ENCODE results near the gene MT1B. TPM values are rescaled to one million over a fixed set of nuclear protein-coding genes. Genes with fewer than 3 reads are reported as not detected.
A peak's percentile ranks its signal among the peaks of the same experiment; 100 is the strongest.
"Not testable (repeated sequence)": the region's sequence is repeated elsewhere in the genome, so short reads cannot be mapped to it uniquely, and the experiment has no call there.

MT1B gene
- total RNA-seq, 2 donors from 2014 or later, result not detected

DNA sequence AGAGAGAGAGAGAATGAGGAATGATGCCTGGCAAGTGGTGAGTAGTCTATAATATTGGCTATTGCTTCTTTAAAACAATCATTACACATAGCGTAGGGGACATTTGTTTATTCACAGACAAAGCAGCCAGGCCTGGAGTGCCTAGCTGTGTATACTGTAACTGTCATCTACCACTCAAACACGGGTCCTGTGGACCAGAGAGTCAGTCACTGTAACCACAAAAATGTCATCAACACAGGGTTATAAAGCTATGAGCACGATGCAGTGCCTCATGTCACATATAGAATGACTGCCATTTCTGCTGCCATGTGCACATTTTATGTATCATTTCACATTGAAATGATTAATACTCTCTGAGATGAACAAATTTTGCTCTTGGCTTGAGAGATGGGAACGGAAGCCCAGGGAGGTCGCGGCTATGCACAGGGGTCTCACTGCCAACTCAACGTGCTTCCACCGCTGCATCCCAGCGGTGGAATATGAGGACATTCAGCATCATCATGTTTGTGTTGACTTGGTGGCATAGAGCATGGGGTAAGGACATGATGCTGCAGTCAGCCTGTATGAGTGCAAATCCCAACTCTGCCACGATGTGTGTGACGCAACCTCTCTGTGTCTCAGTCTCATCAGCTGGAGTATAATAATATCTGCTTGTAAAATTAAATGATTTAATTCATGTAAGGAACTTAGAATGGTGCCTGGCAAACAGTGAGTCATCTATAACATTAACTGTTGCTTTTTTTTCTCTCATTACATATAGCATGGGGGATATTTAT is 21.3 kb downstream of the MT1B start:
- Histone ChIP-seq H3K27ac (no peak overlapping the region), H3K9me3 (no peaks in the 10 kb centered on the region), H3K4me3 (no peak overlapping the region), H3K27me3 (replicated peaks; ENCODE audit: insufficient read depth) (peaks cover 22% of the 10 kb centered on the region), H3K4me1 (ENCODE audit: control insufficient read depth in 1 of 2, low read depth in 2 of 2) (peaks cover 5 to 21% of the 10 kb centered on the region in 2 donors), H3K36me3 (no peaks in the 10 kb centered on the region)
- DNase-seq (ENCODE audit: low spot score) (no peak), ATAC-seq (ENCODE audit: insufficient number of reproducible peaks, low FRiP score, low read depth) (no peak)
- TF ChIP-seq, protein P1, sequence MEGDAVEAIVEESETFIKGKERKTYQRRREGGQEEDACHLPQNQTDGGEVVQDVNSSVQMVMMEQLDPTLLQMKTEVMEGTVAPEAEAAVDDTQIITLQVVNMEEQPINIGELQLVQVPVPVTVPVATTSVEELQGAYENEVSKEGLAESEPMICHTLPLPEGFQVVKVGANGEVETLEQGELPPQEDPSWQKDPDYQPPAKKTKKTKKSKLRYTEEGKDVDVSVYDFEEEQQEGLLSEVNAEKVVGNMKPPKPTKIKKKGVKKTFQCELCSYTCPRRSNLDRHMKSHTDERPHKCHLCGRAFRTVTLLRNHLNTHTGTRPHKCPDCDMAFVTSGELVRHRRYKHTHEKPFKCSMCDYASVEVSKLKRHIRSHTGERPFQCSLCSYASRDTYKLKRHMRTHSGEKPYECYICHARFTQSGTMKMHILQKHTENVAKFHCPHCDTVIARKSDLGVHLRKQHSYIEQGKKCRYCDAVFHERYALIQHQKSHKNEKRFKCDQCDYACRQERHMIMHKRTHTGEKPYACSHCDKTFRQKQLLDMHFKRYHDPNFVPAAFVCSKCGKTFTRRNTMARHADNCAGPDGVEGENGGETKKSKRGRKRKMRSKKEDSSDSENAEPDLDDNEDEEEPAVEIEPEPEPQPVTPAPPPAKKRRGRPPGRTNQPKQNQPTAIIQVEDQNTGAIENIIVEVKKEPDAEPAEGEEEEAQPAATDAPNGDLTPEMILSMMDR (IDR thresholded peaks at IDR 0.05), result no peak

DNA sequence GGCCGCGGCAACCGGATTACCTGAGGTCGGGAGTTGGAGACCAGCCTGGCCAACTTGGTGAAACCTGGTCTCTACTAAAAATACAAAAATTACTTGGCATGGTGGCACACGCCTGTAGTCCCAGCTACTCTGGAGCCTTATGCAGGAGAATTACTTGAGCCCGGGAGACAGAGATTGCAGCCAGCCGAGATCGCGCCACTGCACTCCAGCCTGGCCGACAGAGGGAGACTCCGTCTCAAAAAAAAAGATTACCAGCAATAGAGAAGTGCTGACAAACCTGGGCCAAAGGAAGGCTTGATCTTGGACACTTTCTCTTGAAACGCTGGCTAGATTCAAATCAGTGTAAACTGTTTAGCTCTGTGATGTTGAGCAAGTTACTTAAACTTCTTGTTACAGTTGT is 22.2 kb downstream of the MT1B start:
- ATAC-seq (ENCODE audit: insufficient number of reproducible peaks, low FRiP score, low read depth) (no peak), DNase-seq (ENCODE audit: low spot score) (no peak)
- TF ChIP-seq, protein P1 (IDR thresholded peaks at IDR 0.05), result peak; percentile 61

DNA sequence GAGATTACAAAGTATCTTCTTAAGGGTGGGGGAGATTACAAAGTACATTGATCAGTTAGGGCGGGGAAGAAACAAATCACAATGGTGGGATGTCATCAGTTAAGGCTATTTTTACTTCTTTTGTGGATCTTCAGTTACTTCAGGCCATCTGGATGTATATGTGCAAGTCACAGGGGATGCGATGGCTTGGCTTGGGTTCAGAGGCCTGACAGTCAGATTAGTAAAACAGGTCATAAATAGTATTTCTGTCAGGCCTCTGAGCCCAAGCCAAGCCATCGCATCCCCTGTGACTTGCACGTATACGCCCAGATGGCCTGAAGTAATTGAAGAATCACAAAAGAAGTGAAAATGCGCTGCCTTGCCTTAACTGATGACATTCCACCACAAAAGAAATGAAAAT is 22.9 kb downstream of the MT1B start:
- peaks cover 15% of the 10 kb centered on the region for H3K27me3 ChIP-seq (replicated peaks; ENCODE audit: insufficient read depth)
- ATAC-seq (ENCODE audit: insufficient number of reproducible peaks, low FRiP score, low read depth), result not testable (repeated sequence)

More for the DNA sequence above, 22.2 kb downstream of the MT1B start:
- H3K4me3 ChIP-seq, result no peak overlapping the region
- H3K27ac ChIP-seq, result no peak overlapping the region
- peaks cover 4 to 17% of the 10 kb centered on the region in 2 donors for H3K4me1 ChIP-seq (ENCODE audit: control insufficient read depth in 1 of 2, low read depth in 2 of 2)
- no peaks in the 10 kb centered on the region for H3K36me3 ChIP-seq
- no peaks in the 10 kb centered on the region for H3K9me3 ChIP-seq
- peaks cover 16% of the 10 kb centered on the region for H3K27me3 ChIP-seq (replicated peaks; ENCODE audit: insufficient read depth)

DNA sequence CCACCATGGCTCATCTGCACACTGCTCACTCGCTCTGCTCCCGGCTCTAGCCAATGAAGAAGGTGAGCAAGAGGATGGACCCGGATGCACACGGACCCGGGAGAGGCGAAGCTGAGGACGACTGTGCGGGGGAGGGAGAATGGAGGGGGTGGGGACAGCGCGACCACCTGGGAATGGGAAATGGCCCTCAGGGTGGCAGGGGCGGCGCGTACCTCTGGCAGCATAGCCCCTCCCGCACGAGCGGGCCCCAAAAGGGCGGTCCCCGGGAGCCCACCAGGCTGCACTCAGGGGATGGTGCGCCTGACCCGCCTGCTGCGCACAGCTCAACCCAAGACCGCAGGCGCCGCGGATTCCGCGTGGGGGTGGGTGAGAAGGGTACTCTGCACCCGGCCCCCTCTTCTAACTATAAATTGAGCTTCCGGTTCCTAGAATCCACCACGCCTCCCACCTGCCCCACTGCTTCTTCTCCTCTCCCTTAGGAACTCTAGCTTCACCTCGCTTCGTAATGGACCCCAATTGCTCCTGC is 24.1 kb downstream of the MT1B start:
- peaks cover 4 to 8% of the 10 kb centered on the region in 2 donors for H3K4me1 ChIP-seq (ENCODE audit: control insufficient read depth in 1 of 2, low read depth in 2 of 2)
- H3K36me3 ChIP-seq, result no peaks in the 10 kb centered on the region
- H3K4me3 ChIP-seq, result peak overlapping the region; percentile 59
- H3K9me3 ChIP-seq, result no peaks in the 10 kb centered on the region
- ATAC-seq (ENCODE audit: insufficient number of reproducible peaks, low FRiP score, low read depth) (no peak), DNase-seq (ENCODE audit: low spot score) (no peak)
- TF ChIP-seq, protein P1 (IDR thresholded peaks at IDR 0.05), result no peak
- no peak overlapping the region for H3K27ac ChIP-seq
- H3K27me3 ChIP-seq (replicated peaks; ENCODE audit: insufficient read depth), result peaks cover 9% of the 10 kb centered on the region

More for the DNA sequence above, 22.9 kb downstream of the MT1B start:
- not testable (repeated sequence) for H3K36me3 ChIP-seq; H3K27ac ChIP-seq; H3K4me3 ChIP-seq; H3K9me3 ChIP-seq; DNase-seq (ENCODE audit: low spot score)
- peaks cover 4 to 12% of the 10 kb centered on the region in 2 donors for H3K4me1 ChIP-seq (ENCODE audit: control insufficient read depth in 1 of 2, low read depth in 2 of 2)

DNA sequence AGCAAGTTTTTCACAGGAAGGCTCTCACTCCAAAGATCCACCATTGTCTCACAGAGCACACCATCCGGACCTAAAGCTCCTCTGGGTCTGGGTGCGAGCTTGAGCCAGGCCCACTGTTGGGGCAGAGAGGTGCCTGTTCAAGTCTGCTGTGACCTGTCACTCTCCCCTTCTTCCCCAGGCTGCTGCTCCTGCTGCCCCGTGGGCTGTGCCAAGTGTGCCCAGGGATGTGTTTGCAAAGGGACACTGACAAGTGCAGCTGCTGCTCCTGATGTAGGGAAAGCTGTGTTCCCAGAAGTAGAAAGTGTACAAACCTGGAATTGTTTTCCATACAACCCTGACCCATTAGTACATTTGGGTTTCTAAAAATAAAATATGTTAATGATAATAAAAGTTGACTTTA is 25.8 kb downstream of the MT1B start:
- no peaks in the 10 kb centered on the region for H3K36me3 ChIP-seq
- peaks cover 6 to 16% of the 10 kb centered on the region in 2 donors for H3K4me1 ChIP-seq (ENCODE audit: control insufficient read depth in 1 of 2, low read depth in 2 of 2)
- no peak overlapping the region for H3K27ac ChIP-seq
- H3K27me3 ChIP-seq (replicated peaks; ENCODE audit: insufficient read depth), result peaks cover 9% of the 10 kb centered on the region
- TF ChIP-seq, protein P1 (IDR thresholded peaks at IDR 0.05), result no peak
- no peaks in the 10 kb centered on the region for H3K9me3 ChIP-seq
- H3K4me3 ChIP-seq, result no peak overlapping the region
- DNase-seq (ENCODE audit: low spot score) (no peak), ATAC-seq (ENCODE audit: insufficient number of reproducible peaks, low FRiP score, low read depth) (no peak)

Data from thoracic aorta (tissue), 2 donors.